ENCODE results near the gene DPYD. TPM values are rescaled to one million over a fixed set of nuclear protein-coding genes. Genes with fewer than 3 reads are reported as not detected.

Gene DPYD
- total and polyA plus RNA-seq, 10 of the 15 experiments (the other 5 are each of a cell fraction or from before 2014, with no cell fraction given): 5.7 to 23.8 (median 10.2) TPM

DNA sequence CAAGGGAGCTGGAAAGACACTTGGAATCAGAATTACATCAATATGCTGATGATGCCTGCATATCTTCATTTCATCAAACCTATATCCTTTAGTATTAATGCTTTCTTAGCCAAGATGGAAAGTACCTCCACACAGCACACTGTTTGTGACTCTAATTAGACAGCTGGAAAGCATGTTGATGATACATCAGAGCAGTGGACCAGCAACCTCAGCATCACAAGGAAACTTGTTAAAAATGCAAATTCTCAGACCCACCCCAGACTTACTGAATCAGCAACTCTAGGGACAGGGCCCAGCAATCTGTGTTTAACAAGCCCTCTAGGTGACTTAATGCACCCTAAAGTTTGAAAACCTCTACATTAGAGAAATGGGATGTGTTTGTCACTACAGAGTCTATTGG is 332.1 kb downstream of the DPYD start:
- no peaks in the 10 kb centered on the region for H3K4me1 ChIP-seq (ENCODE audit: control insufficient read depth, insufficient read depth, low read length)
- intact Hi-C loops (cut with micrococcal nuclease; ENCODE audit: unreplicated experiment): no loop called here
- H3K27ac ChIP-seq (ENCODE audit: control insufficient read depth, insufficient read depth): no peak overlapping the region
- H3K79me2 ChIP-seq (ENCODE audit: control insufficient read depth, insufficient read depth, low read length): no peaks in the 10 kb centered on the region
- ATAC-seq (peak; percentile 63), DNase-seq (ENCODE audit: low read depth, low spot score) (no peak), FAIRE-seq (peak; percentile 44)
- no peak overlapping the region for H3K9ac ChIP-seq (ENCODE audit: control insufficient read depth, insufficient read depth, low read length)
- no peaks in the 10 kb centered on the region for H3K9me3 ChIP-seq (replicated peaks; ENCODE audit: control insufficient read depth, insufficient read depth, low read length)
- ChIA-PET CTCF (interaction anchor here (0.7 kb wide), 1 partner anchor 18 kb away, joined by 3 read pairs; no protein-coding TSS in a partner anchor), POLR2A (interaction anchor here (1.1 kb wide), 1 partner anchor 24 kb away, joined by 3 read pairs; no protein-coding TSS in a partner anchor), RAD21 (ENCODE audit: unreplicated experiment) (no interaction called here), SMC1A (ENCODE audit: uncharacterized antibody, unreplicated experiment) (interaction anchor here (0.7 kb wide), 1 partner anchor 94 kb away, joined by 4 read pairs; no protein-coding TSS in a partner anchor)
- no peaks in the 10 kb centered on the region for H4K20me1 ChIP-seq (ENCODE audit: control insufficient read depth, insufficient read depth)
- H3K36me3 ChIP-seq (ENCODE audit: control insufficient read depth in 2 of 2, insufficient read depth in 2 of 2, low read length in 1 of 2): no peaks in the 10 kb centered on the region
- H3K27me3 ChIP-seq (replicated peaks in 1 of 2; ENCODE audit: control insufficient read depth in 2 of 2, insufficient read depth in 2 of 2, low read length in 1 of 2): no peaks in the 10 kb centered on the region
- H3K4me2 ChIP-seq (ENCODE audit: control insufficient read depth, insufficient read depth): no peak overlapping the region
- in situ Hi-C loops (cut with MboI): no loop called here
- no peak overlapping the region for H2AFZ ChIP-seq (ENCODE audit: control insufficient read depth, low read depth, low read length)
- no TSS peak for BruUV-seq (replicated peaks)
- TF ChIP-seq CREM (IDR thresholded peaks at IDR 0.05; ENCODE audit: low read depth) (no peak), YY1 (IDR thresholded peaks at IDR 0.05; ENCODE audit: low read depth, low read length) (no peak), ZZZ3 (IDR thresholded peaks at IDR 0.05; ENCODE audit: control insufficient read depth, insufficient read length, low read depth) (no peak), WRNIP1 (IDR thresholded peaks at IDR 0.05; ENCODE audit: borderline replicate concordance, low read depth, low read length) (no peak)
- no peak overlapping the region for H3K4me3 ChIP-seq

DNA sequence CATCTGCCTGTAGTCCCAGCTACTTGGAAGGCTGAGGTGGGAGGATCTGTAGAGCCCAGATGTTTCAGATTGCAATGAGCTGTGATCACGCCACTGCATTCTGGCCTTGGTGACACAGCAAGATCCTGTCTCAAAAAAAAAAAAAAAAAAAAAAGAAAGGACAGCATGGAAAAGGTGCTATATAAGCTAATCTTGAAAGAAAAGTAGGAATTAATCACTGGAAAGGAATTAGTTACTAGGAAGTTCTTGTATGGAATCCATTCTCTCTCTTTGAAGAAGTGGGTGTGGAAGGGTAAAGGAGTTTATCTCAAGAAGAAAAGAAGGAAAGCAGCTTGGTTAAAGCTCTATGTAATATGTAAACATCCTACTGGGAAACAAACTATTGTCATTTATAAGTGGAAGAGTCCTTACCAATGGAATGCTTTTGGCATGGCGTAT is 339.2 kb downstream of the DPYD start:
- RAD21 ChIA-PET (ENCODE audit: unreplicated experiment): interaction anchor here (1.2 kb wide), 1 partner anchor 337 kb away, joined by 3 read pairs; no protein-coding TSS in a partner anchor
- no peaks in the 10 kb centered on the region for H3K9me3 ChIP-seq (replicated peaks; ENCODE audit: control insufficient read depth, insufficient read depth, low read length)
- TF ChIP-seq HDGF (IDR thresholded peaks at IDR 0.05): no peak
- TF ChIP-seq IRF4 (IDR thresholded peaks at IDR 0.05; ENCODE audit: low read depth, low read length): no peak
- TF ChIP-seq, protein P1, sequence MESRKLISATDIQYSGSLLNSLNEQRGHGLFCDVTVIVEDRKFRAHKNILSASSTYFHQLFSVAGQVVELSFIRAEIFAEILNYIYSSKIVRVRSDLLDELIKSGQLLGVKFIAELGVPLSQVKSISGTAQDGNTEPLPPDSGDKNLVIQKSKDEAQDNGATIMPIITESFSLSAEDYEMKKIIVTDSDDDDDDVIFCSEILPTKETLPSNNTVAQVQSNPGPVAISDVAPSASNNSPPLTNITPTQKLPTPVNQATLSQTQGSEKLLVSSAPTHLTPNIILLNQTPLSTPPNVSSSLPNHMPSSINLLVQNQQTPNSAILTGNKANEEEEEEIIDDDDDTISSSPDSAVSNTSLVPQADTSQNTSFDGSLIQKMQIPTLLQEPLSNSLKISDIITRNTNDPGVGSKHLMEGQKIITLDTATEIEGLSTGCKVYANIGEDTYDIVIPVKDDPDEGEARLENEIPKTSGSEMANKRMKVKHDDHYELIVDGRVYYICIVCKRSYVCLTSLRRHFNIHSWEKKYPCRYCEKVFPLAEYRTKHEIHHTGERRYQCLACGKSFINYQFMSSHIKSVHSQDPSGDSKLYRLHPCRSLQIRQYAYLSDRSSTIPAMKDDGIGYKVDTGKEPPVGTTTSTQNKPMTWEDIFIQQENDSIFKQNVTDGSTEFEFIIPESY (IDR thresholded peaks at IDR 0.05): no peak
- TF ChIP-seq SUZ12 (IDR thresholded peaks at IDR 0.05; ENCODE audit: unreplicated experiment): no peak
- TF ChIP-seq NR2F1 (conservative IDR thresholded peaks at IDR 0.05): no peak
- TF ChIP-seq ZNF24 (IDR thresholded peaks at IDR 0.05): no peak
- no peak for TF ChIP-seq ZNF274 (IDR thresholded peaks at IDR 0.05; ENCODE audit: insufficient read depth, insufficient read length)
- TF ChIP-seq, protein P2, sequence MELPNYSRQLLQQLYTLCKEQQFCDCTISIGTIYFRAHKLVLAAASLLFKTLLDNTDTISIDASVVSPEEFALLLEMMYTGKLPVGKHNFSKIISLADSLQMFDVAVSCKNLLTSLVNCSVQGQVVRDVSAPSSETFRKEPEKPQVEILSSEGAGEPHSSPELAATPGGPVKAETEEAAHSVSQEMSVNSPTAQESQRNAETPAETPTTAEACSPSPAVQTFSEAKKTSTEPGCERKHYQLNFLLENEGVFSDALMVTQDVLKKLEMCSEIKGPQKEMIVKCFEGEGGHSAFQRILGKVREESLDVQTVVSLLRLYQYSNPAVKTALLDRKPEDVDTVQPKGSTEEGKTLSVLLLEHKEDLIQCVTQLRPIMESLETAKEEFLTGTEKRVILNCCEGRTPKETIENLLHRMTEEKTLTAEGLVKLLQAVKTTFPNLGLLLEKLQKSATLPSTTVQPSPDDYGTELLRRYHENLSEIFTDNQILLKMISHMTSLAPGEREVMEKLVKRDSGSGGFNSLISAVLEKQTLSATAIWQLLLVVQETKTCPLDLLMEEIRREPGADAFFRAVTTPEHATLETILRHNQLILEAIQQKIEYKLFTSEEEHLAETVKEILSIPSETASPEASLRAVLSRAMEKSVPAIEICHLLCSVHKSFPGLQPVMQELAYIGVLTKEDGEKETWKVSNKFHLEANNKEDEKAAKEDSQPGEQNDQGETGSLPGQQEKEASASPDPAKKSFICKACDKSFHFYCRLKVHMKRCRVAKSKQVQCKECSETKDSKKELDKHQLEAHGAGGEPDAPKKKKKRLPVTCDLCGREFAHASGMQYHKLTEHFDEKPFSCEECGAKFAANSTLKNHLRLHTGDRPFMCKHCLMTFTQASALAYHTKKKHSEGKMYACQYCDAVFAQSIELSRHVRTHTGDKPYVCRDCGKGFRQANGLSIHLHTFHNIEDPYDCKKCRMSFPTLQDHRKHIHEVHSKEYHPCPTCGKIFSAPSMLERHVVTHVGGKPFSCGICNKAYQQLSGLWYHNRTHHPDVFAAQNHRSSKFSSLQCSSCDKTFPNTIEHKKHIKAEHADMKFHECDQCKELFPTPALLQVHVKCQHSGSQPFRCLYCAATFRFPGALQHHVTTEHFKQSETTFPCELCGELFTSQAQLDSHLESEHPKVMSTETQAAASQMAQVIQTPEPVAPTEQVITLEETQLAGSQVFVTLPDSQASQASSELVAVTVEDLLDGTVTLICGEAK (IDR thresholded peaks at IDR 0.05; ENCODE audit: borderline replicate concordance): no peak
- TF ChIP-seq RB1 (IDR thresholded peaks at IDR 0.05; ENCODE audit: borderline replicate concordance): no peak
- no peak for TF ChIP-seq STAT3 (IDR thresholded peaks at IDR 0.05; ENCODE audit: low read depth, low read length)

More for the DNA sequence above, 339.2 kb downstream of the DPYD start:
- Histone ChIP-seq H3K4me1 (ENCODE audit: control insufficient read depth, insufficient read depth, low read length) (no peaks in the 10 kb centered on the region), H4K20me1 (ENCODE audit: control insufficient read depth, insufficient read depth) (no peaks in the 10 kb centered on the region), H3K36me3 (ENCODE audit: control insufficient read depth in 2 of 2, insufficient read depth in 2 of 2, low read length in 1 of 2) (no peaks in the 10 kb centered on the region), H3K4me2 (ENCODE audit: control insufficient read depth, insufficient read depth) (no peak overlapping the region), H3K27ac (ENCODE audit: control insufficient read depth, insufficient read depth) (no peak overlapping the region), H2AFZ (ENCODE audit: control insufficient read depth, low read depth, low read length) (no peak overlapping the region), H3K4me3 (no peak overlapping the region), H3K79me2 (ENCODE audit: control insufficient read depth, insufficient read depth, low read length) (no peaks in the 10 kb centered on the region), H3K9ac (ENCODE audit: control insufficient read depth, insufficient read depth, low read length) (no peak overlapping the region), H3K27me3 (replicated peaks in 1 of 2; ENCODE audit: control insufficient read depth in 2 of 2, insufficient read depth in 2 of 2, low read length in 1 of 2) (no peaks in the 10 kb centered on the region)
- DNase-seq (ENCODE audit: low read depth, low spot score) (no peak), FAIRE-seq (no peak), ATAC-seq (no peak)
- in situ Hi-C loops (cut with MboI) (no loop called here), intact Hi-C loops (cut with micrococcal nuclease; ENCODE audit: unreplicated experiment) (no loop called here)
- ChIA-PET POLR2A (interaction anchor here (0.6 kb wide), 2 partner anchors 196 to 621 kb away, joined by 4 read pairs; no protein-coding TSS in a partner anchor), CTCF (no interaction called here), SMC1A (ENCODE audit: uncharacterized antibody, unreplicated experiment) (interaction anchor here (0.6 kb wide), 1 partner anchor 588 kb away, joined by 4 read pairs; no protein-coding TSS in a partner anchor)
- no TSS peak for BruUV-seq (replicated peaks)
- WGBS (ENCODE audit: insufficient coverage, insufficient replicate concordance, low lambda C conversion rate, missing lambda C conversion rate): 45% methylated on average over 2 of the region's 2 CpGs

All from GM12878 (cell line).